LoVo (cell line): ENCODE measurements around the gene EFCAB8.

Experiments
- DNase-seq: peaks from one replicate; pipeline ENCODE4 v3.0.0-alpha.2; 2016; ENCODE audit warnings: low spot score

Gene EFCAB8

GRCh38 chr20:32858701-32859372 lies at the start of gene EFCAB8:
TSS of gene EFCAB8 (plus strand) at chr20:32858923. CDS start at chr20:32863793, 4,870 bp downstream.
- no peak for DNase-seq

- DNase-seq = no peak
Measured at GRCh38 chr20:32809907-32810306, 48.8 kb upstream of the EFCAB8 start.

- no peak for DNase-seq
Measured at GRCh38 chr20:32810941-32811340, 47.8 kb upstream of the EFCAB8 start.

- no peak for DNase-seq
Measured at GRCh38 chr20:32811886-32812285, 46.8 kb upstream of the EFCAB8 start.

- DNase-seq = peak; percentile 69
Measured at GRCh38 chr20:32819992-32820697, 38.6 kb upstream of the EFCAB8 start.

- peak; percentile 5 for DNase-seq
Measured at GRCh38 chr20:32820698-32821377, 37.9 kb upstream of the EFCAB8 start.

GRCh38 chr20:32822225-32822624 lies 36.5 kb upstream of the EFCAB8 start:
- DNase-seq = no peak

- peak; percentile 8 for DNase-seq
Measured at GRCh38 chr20:32823078-32823477, 35.6 kb upstream of the EFCAB8 start.

GRCh38 chr20:32823737-32824588 lies 34.8 kb upstream of the EFCAB8 start:
- no peak for DNase-seq

- no peak for DNase-seq
Measured at GRCh38 chr20:32828029-32828680, 30.6 kb upstream of the EFCAB8 start.

GRCh38 chr20:32829311-32830005 lies 29.3 kb upstream of the EFCAB8 start:
- no peak for DNase-seq

GRCh38 chr20:32830437-32830836 lies 28.3 kb upstream of the EFCAB8 start:
- DNase-seq = no peak

- DNase-seq = no peak
Measured at GRCh38 chr20:32831982-32832381, 26.7 kb upstream of the EFCAB8 start.

GRCh38 chr20:32832664-32833063 lies 26.1 kb upstream of the EFCAB8 start:
- DNase-seq = no peak

- DNase-seq = no peak
Measured at GRCh38 chr20:32834972-32835371, 23.8 kb upstream of the EFCAB8 start.

GRCh38 chr20:32837157-32837556 lies 21.6 kb upstream of the EFCAB8 start:
- DNase-seq = no peak

- no peak for DNase-seq
Measured at GRCh38 chr20:32839227-32839981, 19.3 kb upstream of the EFCAB8 start.

- DNase-seq = no peak
Measured at GRCh38 chr20:32839982-32840285, 18.8 kb upstream of the EFCAB8 start.

GRCh38 chr20:32841174-32841573 lies 17.5 kb upstream of the EFCAB8 start:
- DNase-seq = no peak

- no peak for DNase-seq
Measured at GRCh38 chr20:32841632-32842031, 17.1 kb upstream of the EFCAB8 start.
